Esophagus muscularis mucosa (tissue), 4 donors: ENCODE measurements around the gene MOB3B. TPM values are rescaled to one million over a fixed set of nuclear protein-coding genes. Genes with fewer than 3 reads are reported as not detected.
"Not testable (repeated sequence)": the region's sequence is repeated elsewhere in the genome, so short reads cannot be mapped to it uniquely, and the experiment has no call there.

ENCODE experiments used
- DNase-seq: peaks from one replicate; pipeline ENCODE4 v3.0.0-alpha.2; 2017; ENCODE audit errors: extremely low spot score
- H3K27ac ChIP-seq, 4 donors: fragments of 200-600 bp; sonication (generic); replicated peaks in 1 of 4; 1 replicate in 3 of 4; 2 replicates in 1 of 4; pipeline ENCODE4 v1.5.1; 2016 to 2019; ENCODE audit warnings: mild to moderate bottlenecking in 1 of 4
- H3K27me3 ChIP-seq, 4 donors: fragments of 200-600 bp; sonication (generic); one replicate each; pipeline versions ENCODE4 v1.5.1 to v1.6.0; 2016 to 2019
- H3K36me3 ChIP-seq, 4 donors: fragments of 200-600 bp; sonication (generic); one replicate each; pipeline ENCODE4 v1.5.1; 2016 to 2019
- H3K4me1 ChIP-seq, 4 donors: fragments of 200-600 bp; sonication (generic); one replicate each; pipeline ENCODE4 v1.5.1; 2016 to 2019
- H3K4me3 ChIP-seq, 4 donors: fragments of 200-600 bp; sonication (generic); 1 replicate in 2 of 4; 2 replicates in 2 of 4; pipeline ENCODE4 v1.5.1; 2016 to 2019; ENCODE audit warnings: mild to moderate bottlenecking in 4 of 4, moderate library complexity in 1 of 4
- H3K9me3 ChIP-seq, 4 donors: fragments of 200-600 bp; sonication (generic); 1 replicate in 3 of 4; 2 replicates in 1 of 4; pipeline ENCODE4 v1.5.1; 2016 to 2019
- EP300 ChIP-seq: sonication (generic); formaldehyde crosslinking; IDR thresholded peaks from one replicate; pipeline ENCODE4 v1.6.1; 2017; ENCODE audit warnings: antibody characterized with exemption
- POLR2A ChIP-seq: fragments of 450-650 bp; IDR thresholded peaks from one replicate; pipeline ENCODE4 v1.6.1; 2017; ENCODE audit warnings: antibody characterized with exemption, moderate library complexity, mild to moderate bottlenecking, low read depth
- POLR2AphosphoS5 ChIP-seq, 2 donors: sonication (generic); formaldehyde crosslinking; IDR thresholded peaks; one replicate each; pipeline ENCODE4 v1.6.1; 2017; ENCODE audit warnings: antibody characterized with exemption in 2 of 2
- WGBS: methylation state at CpG from one replicate; pipeline ENCODE4 v1.1.5; 2018; 5-methylcytosine and 5-hydroxymethylcytosine counted together
- intact Hi-C: fragments of 100-400 bp; cut with DNase I; formaldehyde crosslinking; loops from one replicate; pipeline ENCODE4 v1.15.1; 2023
- total RNA-seq, 4 donors: library from RNA; depleted of rRNA; stranded (reverse); fragments of >200 nt; gene quantifications; one replicate each; pipeline versions ENCODE4 v1.1.0 to v1.2.1, GENCODE V29; 2016
- TF ChIP-seq, protein P1 (sequence below), 3 experiments: fragments of 200-600 bp in 2 of 3; fragments of 450-650 bp in 1 of 3; sonication (generic) in 2 of 3; IDR thresholded peaks; one replicate each; pipeline ENCODE4 v1.5.1; 2017 to 2019; ENCODE audit warnings: antibody characterized with exemption in 3 of 3, mild to moderate bottlenecking in 2 of 3, moderate library complexity in 1 of 3

The MOB3B gene
- total RNA-seq, 4 donors from 2014 or later: 7.6 to 11.6 (median 9.5) TPM

GRCh38 chr9:27503623-27504022 is 26.0 kb downstream of the MOB3B start:
- H3K27me3 ChIP-seq: no peaks in the 10 kb centered on the region
- H3K27ac ChIP-seq: no peak overlapping the region
- peak; percentile 80 for DNase-seq
- WGBS: 89% methylated on average over 4 of the region's 4 CpGs
- no peak overlapping the region for H3K4me3 ChIP-seq
- no peaks in the 10 kb centered on the region for H3K9me3 ChIP-seq
- intact Hi-C loops: no loop called here
- no peaks in the 10 kb centered on the region for H3K36me3 ChIP-seq
- TF ChIP-seq EP300 (no peak), POLR2AphosphoS5 (IDR thresholded peaks at IDR 0.05) (no peak), POLR2A (no peak)
- TF ChIP-seq, protein P1, sequence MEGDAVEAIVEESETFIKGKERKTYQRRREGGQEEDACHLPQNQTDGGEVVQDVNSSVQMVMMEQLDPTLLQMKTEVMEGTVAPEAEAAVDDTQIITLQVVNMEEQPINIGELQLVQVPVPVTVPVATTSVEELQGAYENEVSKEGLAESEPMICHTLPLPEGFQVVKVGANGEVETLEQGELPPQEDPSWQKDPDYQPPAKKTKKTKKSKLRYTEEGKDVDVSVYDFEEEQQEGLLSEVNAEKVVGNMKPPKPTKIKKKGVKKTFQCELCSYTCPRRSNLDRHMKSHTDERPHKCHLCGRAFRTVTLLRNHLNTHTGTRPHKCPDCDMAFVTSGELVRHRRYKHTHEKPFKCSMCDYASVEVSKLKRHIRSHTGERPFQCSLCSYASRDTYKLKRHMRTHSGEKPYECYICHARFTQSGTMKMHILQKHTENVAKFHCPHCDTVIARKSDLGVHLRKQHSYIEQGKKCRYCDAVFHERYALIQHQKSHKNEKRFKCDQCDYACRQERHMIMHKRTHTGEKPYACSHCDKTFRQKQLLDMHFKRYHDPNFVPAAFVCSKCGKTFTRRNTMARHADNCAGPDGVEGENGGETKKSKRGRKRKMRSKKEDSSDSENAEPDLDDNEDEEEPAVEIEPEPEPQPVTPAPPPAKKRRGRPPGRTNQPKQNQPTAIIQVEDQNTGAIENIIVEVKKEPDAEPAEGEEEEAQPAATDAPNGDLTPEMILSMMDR (IDR thresholded peaks at IDR 0.05): no peak
- H3K4me1 ChIP-seq: peaks cover 0 to 4% (median under 1%) of the 10 kb centered on the region in 4 donors

DNA sequence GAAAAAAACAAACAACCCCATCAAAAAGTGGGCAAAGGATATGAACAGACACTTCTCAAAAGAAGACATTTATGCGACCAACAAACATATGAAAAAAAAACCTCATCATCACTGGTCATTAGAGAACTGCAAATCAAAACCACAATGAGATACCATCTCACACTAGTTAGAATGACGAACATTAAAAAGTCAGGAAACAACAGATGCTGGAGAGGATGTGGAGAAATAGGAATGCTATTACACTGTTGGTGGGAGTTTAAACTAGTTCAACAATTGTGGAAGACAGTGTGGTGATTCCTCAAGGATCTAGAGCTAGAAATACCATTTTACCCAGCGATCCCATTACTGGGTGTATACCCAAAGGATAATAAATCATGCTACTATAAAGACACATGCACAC is 28.7 kb downstream of the MOB3B start:
- H3K27me3 ChIP-seq, H3K9me3 ChIP-seq, H3K27ac ChIP-seq, DNase-seq, H3K4me3 ChIP-seq, H3K36me3 ChIP-seq, intact Hi-C loops: not testable (repeated sequence)
- H3K4me1 ChIP-seq: peaks cover 8 to 20% (median 17%) of the 10 kb centered on the region in 4 donors
- 89% methylated on average over 3 of the region's 3 CpGs for WGBS

DNA sequence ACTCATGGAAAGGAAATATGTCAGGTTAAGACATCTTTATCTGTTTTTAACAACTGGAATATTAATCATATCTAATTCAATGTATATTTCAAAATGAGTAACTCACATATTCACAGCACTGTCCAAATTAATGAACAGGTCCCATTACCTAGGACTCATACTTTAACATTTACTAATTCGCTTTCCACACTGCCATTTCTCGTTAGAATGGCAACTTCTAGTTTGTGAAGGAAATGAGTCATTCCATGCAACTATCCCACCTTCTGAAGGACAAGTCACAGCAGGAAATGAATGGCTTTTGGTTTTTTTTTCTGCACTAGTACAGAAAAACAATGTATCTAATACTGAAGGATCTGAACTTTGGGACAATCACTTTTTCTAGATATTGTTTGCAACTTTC is 30.2 kb downstream of the MOB3B start:
- Histone ChIP-seq H3K36me3 (no peaks in the 10 kb centered on the region), H3K27me3 (no peaks in the 10 kb centered on the region), H3K4me3 (no peak overlapping the region), H3K4me1 (peaks cover 13 to 27% (median 25%) of the 10 kb centered on the region in 4 donors), H3K27ac (no peak overlapping the region), H3K9me3 (no peaks in the 10 kb centered on the region)
- no peak for DNase-seq
- intact Hi-C loops: no loop called here
- TF ChIP-seq POLR2AphosphoS5 (IDR thresholded peaks at IDR 0.05) (peak in 1 of 2 donors; percentile 14), POLR2A (no peak)
- 65% methylated on average over 2 of the region's 2 CpGs for WGBS

- intact Hi-C loops: no loop called here
- no peaks in the 10 kb centered on the region for H3K9me3 ChIP-seq
- H3K4me3 ChIP-seq: no peak overlapping the region
- no peaks in the 10 kb centered on the region for H3K36me3 ChIP-seq
- TF ChIP-seq EP300 (no peak), POLR2A (no peak), POLR2AphosphoS5 (IDR thresholded peaks at IDR 0.05) (no peak)
- TF ChIP-seq, protein P1 (IDR thresholded peaks at IDR 0.05): no peak
- no peak for DNase-seq
- no peaks in the 10 kb centered on the region for H3K27me3 ChIP-seq
- WGBS: 76% methylated on average over 11 of the region's 11 CpGs
- peaks cover 13 to 27% (median 25%) of the 10 kb centered on the region in 4 donors for H3K4me1 ChIP-seq
- H3K27ac ChIP-seq: no peak overlapping the region
These were observed 31.7 kb downstream of the MOB3B start for GRCh38 chr9:27497883-27498417.

GRCh38 chr9:27496135-27496504 is 33.5 kb downstream of the MOB3B start:
- 36% methylated on average over 3 of the region's 3 CpGs for WGBS
- H3K27ac ChIP-seq: peak overlapping the region in 1 of 4 donors; percentile 10
- H3K4me3 ChIP-seq: no peak overlapping the region
- H3K36me3 ChIP-seq: no peaks in the 10 kb centered on the region
- no peaks in the 10 kb centered on the region for H3K9me3 ChIP-seq
- H3K4me1 ChIP-seq: peaks cover 13 to 27% (median 26%) of the 10 kb centered on the region in 4 donors
- TF ChIP-seq EP300 (no peak), POLR2A (no peak), POLR2AphosphoS5 (IDR thresholded peaks at IDR 0.05) (no peak)
- TF ChIP-seq, protein P1 (IDR thresholded peaks at IDR 0.05): no peak
- intact Hi-C loops: no loop called here
- H3K27me3 ChIP-seq: no peaks in the 10 kb centered on the region
- DNase-seq: no peak

DNA sequence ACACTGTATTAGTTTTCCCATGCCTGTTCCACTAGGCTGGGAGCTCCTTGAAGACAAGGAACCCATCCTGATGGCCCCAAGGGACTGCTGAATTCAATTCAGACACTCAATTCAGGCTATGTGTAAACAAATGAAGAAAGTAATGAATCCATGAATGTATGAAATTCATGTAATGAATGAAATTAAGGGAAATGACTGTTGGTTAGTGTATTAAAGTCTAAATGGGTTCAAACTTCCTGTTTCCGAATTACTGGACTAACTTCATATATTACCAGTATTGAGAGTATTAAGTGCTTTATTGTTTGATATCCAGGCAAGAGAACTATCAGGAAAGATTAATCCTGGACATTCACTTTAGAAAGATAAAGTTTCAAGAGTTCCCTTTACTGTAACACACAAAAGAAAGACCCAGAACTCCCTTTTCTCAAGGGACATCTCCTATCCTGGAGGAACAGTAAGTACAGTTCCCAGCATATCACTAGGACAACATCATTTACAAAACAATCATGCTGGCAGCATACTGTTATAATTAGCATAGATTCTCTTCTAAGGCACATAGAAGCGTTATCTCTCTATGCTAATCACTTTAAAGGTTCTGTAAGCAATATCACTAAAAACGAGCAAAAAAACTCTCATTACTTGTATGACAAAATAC is 34.0 kb downstream of the MOB3B start:
- Histone ChIP-seq H3K4me3 (no peak overlapping the region), H3K4me1 (peaks cover 13 to 30% (median 26%) of the 10 kb centered on the region in 4 donors), H3K27ac (peak overlapping the region in 1 of 4 donors; percentile 10), H3K27me3 (no peaks in the 10 kb centered on the region), H3K9me3 (no peaks in the 10 kb centered on the region), H3K36me3 (no peaks in the 10 kb centered on the region)
- no peak for DNase-seq
- WGBS: 54% methylated on average over 3 of the region's 3 CpGs
- TF ChIP-seq, protein P1 (IDR thresholded peaks at IDR 0.05): no peak
- TF ChIP-seq POLR2AphosphoS5 (IDR thresholded peaks at IDR 0.05): no peak
- TF ChIP-seq POLR2A: no peak
- no peak for TF ChIP-seq EP300
- intact Hi-C loops: no loop called here
